Esophagus muscularis mucosa (tissue), 4 donors: ENCODE data around the gene SEC14L1. TPM values are rescaled to one million over a fixed set of nuclear protein-coding genes. Genes with fewer than 3 reads are reported as not detected.
"Not testable (repeated sequence)": the region's sequence is repeated elsewhere in the genome, so short reads cannot be mapped to it uniquely, and the experiment has no call there.

Experiments used
- DNase-seq: peaks from one replicate; pipeline ENCODE4 v3.0.0-alpha.2; 2017; ENCODE audit errors: extremely low spot score
- H3K27ac ChIP-seq, 4 donors: fragments of 200-600 bp; sonication (generic); replicated peaks in 1 of 4; 1 replicate in 3 of 4; 2 replicates in 1 of 4; pipeline ENCODE4 v1.5.1; 2016 to 2019; ENCODE audit warnings: mild to moderate bottlenecking in 1 of 4
- H3K27me3 ChIP-seq, 4 donors: fragments of 200-600 bp; sonication (generic); one replicate each; pipeline versions ENCODE4 v1.5.1 to v1.6.0; 2016 to 2019
- H3K36me3 ChIP-seq, 4 donors: fragments of 200-600 bp; sonication (generic); one replicate each; pipeline ENCODE4 v1.5.1; 2016 to 2019
- H3K4me1 ChIP-seq, 4 donors: fragments of 200-600 bp; sonication (generic); one replicate each; pipeline ENCODE4 v1.5.1; 2016 to 2019
- H3K4me3 ChIP-seq, 4 donors: fragments of 200-600 bp; sonication (generic); 1 replicate in 2 of 4; 2 replicates in 2 of 4; pipeline ENCODE4 v1.5.1; 2016 to 2019; ENCODE audit warnings: mild to moderate bottlenecking in 4 of 4, moderate library complexity in 1 of 4
- H3K9me3 ChIP-seq, 4 donors: fragments of 200-600 bp; sonication (generic); 1 replicate in 3 of 4; 2 replicates in 1 of 4; pipeline ENCODE4 v1.5.1; 2016 to 2019
- CTCF ChIP-seq, 3 experiments: fragments of 200-600 bp in 2 of 3; fragments of 450-650 bp in 1 of 3; sonication (generic) in 2 of 3; IDR thresholded peaks; one replicate each; pipeline ENCODE4 v1.5.1; 2017 to 2019; ENCODE audit warnings: antibody characterized with exemption in 3 of 3, mild to moderate bottlenecking in 2 of 3, moderate library complexity in 1 of 3
- EP300 ChIP-seq: sonication (generic); formaldehyde crosslinking; IDR thresholded peaks from one replicate; pipeline ENCODE4 v1.6.1; 2017; ENCODE audit warnings: antibody characterized with exemption
- POLR2A ChIP-seq: fragments of 450-650 bp; IDR thresholded peaks from one replicate; pipeline ENCODE4 v1.6.1; 2017; ENCODE audit warnings: antibody characterized with exemption, moderate library complexity, mild to moderate bottlenecking, low read depth
- POLR2AphosphoS5 ChIP-seq, 2 donors: sonication (generic); formaldehyde crosslinking; IDR thresholded peaks; one replicate each; pipeline ENCODE4 v1.6.1; 2017; ENCODE audit warnings: antibody characterized with exemption in 2 of 2
- WGBS: methylation state at CpG from one replicate; pipeline ENCODE4 v1.1.5; 2018; 5-methylcytosine and 5-hydroxymethylcytosine counted together
- intact Hi-C: fragments of 100-400 bp; cut with DNase I; formaldehyde crosslinking; loops from one replicate; pipeline ENCODE4 v1.15.1; 2023
- total RNA-seq, 4 donors: library from RNA; depleted of rRNA; stranded (reverse); fragments of >200 nt; gene quantifications; one replicate each; pipeline versions ENCODE4 v1.1.0 to v1.2.1, GENCODE V29; 2016

Gene SEC14L1
- total RNA-seq, 4 donors from 2014 or later = 40.7 to 96.4 (median 64.4) TPM

GRCh38 chr17:77253611-77254051 lies 112.9 kb downstream of the SEC14L1 start:
- H3K27ac ChIP-seq = no peak overlapping the region
- intact Hi-C loops = no loop called here
- H3K4me3 ChIP-seq = no peak overlapping the region
- no peaks in the 10 kb centered on the region for H3K36me3 ChIP-seq
- DNase-seq = no peak
- TF ChIP-seq POLR2A (no peak), EP300 (no peak), POLR2AphosphoS5 (IDR thresholded peaks at IDR 0.05) (no peak), CTCF (IDR thresholded peaks at IDR 0.05) (no peak)
- 51% methylated on average over 10 of the region's 11 CpGs for WGBS
- H3K27me3 ChIP-seq = peaks cover 0 to 22% (median 0%) of the 10 kb centered on the region in 4 donors
- H3K9me3 ChIP-seq = no peaks in the 10 kb centered on the region
- H3K4me1 ChIP-seq = peaks cover 0 to 5% (median 0%) of the 10 kb centered on the region in 4 donors

GRCh38 chr17:77254951-77255825 lies 114.4 kb downstream of the SEC14L1 start:
- Histone ChIP-seq H3K4me1 (peaks cover 0 to 5% (median 0%) of the 10 kb centered on the region in 4 donors), H3K27me3 (peaks cover 0 to 25% (median 0%) of the 10 kb centered on the region in 4 donors), H3K36me3 (no peaks in the 10 kb centered on the region), H3K27ac (peak overlapping the region in 2 of 4 donors; percentile 39 to 40), H3K9me3 (no peaks in the 10 kb centered on the region), H3K4me3 (no peak overlapping the region)
- peak in 1 of 2 donors; percentile 9 for TF ChIP-seq POLR2AphosphoS5 (IDR thresholded peaks at IDR 0.05)
- TF ChIP-seq CTCF (IDR thresholded peaks at IDR 0.05) = no peak
- TF ChIP-seq POLR2A = no peak
- TF ChIP-seq EP300 = no peak
- intact Hi-C loops = no loop called here
- WGBS = 79% methylated on average over 5 of the region's 25 CpGs
- DNase-seq = no peak

GRCh38 chr17:77255970-77256369 lies 115.2 kb downstream of the SEC14L1 start:
- H3K27ac ChIP-seq, H3K4me1 ChIP-seq, H3K9me3 ChIP-seq, H3K36me3 ChIP-seq, DNase-seq, H3K4me3 ChIP-seq, intact Hi-C loops: not testable (repeated sequence)
- H3K27me3 ChIP-seq = peaks cover 0 to 25% (median 0%) of the 10 kb centered on the region in 4 donors
- WGBS = 89% methylated on average over 14 of the region's 14 CpGs

GRCh38 chr17:77256710-77257109 lies 115.9 kb downstream of the SEC14L1 start:
- 78% methylated on average over 2 of the region's 2 CpGs for WGBS
- Histone ChIP-seq H3K27ac (no peak overlapping the region), H3K9me3 (no peaks in the 10 kb centered on the region), H3K4me1 (peaks cover 0 to 5% (median 0%) of the 10 kb centered on the region in 4 donors), H3K36me3 (no peaks in the 10 kb centered on the region), H3K4me3 (no peak overlapping the region), H3K27me3 (peaks cover 0 to 25% (median 0%) of the 10 kb centered on the region in 4 donors)
- intact Hi-C loops = no loop called here
- no peak for TF ChIP-seq POLR2A
- no peak for DNase-seq

- DNase-seq = no peak
- Histone ChIP-seq H3K27me3 (peaks cover 0 to 25% (median 0%) of the 10 kb centered on the region in 4 donors), H3K9me3 (no peaks in the 10 kb centered on the region), H3K4me3 (no peak overlapping the region), H3K4me1 (peaks cover 0 to 5% (median 0%) of the 10 kb centered on the region in 4 donors), H3K36me3 (no peaks in the 10 kb centered on the region), H3K27ac (no peak overlapping the region)
- TF ChIP-seq POLR2A (no peak), POLR2AphosphoS5 (IDR thresholded peaks at IDR 0.05) (no peak), EP300 (no peak), CTCF (IDR thresholded peaks at IDR 0.05) (no peak)
- 98% methylated on average over 1 of the region's 1 CpG for WGBS
- intact Hi-C loops = no loop called here
These were observed 116.4 kb downstream of the SEC14L1 start for GRCh38 chr17:77257169-77257568.
